Measurements from ENCODE around the gene BPIFA1.

DNA sequence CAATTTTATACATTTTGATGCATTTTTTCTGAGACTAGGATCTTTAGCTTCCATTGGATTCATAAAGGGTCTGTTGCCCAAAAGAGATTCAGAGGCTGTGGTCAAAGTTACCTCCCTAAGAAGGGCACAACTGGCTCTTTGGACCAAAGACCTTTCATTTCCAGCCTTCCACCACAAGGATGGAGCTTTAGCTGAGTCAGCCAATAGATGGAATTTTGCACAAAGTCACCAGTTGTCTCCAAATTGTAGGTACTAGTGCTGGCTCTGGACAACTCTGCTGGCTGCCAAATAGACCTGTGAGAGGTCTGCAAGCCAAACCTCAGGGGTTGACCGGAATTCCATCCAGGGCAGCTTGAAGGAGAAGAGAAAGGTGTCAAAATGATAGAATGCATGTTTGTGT, 555 bp downstream of the BPIFA1 start:
- TF ChIP-seq, protein P1, sequence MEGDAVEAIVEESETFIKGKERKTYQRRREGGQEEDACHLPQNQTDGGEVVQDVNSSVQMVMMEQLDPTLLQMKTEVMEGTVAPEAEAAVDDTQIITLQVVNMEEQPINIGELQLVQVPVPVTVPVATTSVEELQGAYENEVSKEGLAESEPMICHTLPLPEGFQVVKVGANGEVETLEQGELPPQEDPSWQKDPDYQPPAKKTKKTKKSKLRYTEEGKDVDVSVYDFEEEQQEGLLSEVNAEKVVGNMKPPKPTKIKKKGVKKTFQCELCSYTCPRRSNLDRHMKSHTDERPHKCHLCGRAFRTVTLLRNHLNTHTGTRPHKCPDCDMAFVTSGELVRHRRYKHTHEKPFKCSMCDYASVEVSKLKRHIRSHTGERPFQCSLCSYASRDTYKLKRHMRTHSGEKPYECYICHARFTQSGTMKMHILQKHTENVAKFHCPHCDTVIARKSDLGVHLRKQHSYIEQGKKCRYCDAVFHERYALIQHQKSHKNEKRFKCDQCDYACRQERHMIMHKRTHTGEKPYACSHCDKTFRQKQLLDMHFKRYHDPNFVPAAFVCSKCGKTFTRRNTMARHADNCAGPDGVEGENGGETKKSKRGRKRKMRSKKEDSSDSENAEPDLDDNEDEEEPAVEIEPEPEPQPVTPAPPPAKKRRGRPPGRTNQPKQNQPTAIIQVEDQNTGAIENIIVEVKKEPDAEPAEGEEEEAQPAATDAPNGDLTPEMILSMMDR (IDR thresholded peaks at IDR 0.05; ENCODE audit: low read length) = no peak
- no peak for TF ChIP-seq EZH2 (IDR thresholded peaks at IDR 0.05; ENCODE audit: borderline replicate concordance, low read length)

All from OCI-LY1 (cell line).